T-helper 9 cell (primary cell): Measurements from ENCODE around the gene CDK5R2.
A peak's percentile ranks its signal among the peaks of the same experiment; 100 is the strongest.

Source experiments
- DNase-seq: peaks from one replicate; pipeline ENCODE4 v3.0.0-alpha.2; 2020

CDK5R2 gene

GRCh38 chr2:218962859-218963492, 3.5 kb downstream of the CDK5R2 start:
- DNase-seq = peak; percentile 55

GRCh38 chr2:218963601-218964000, 4.1 kb downstream of the CDK5R2 start:
- no peak for DNase-seq

GRCh38 chr2:218964041-218964771, 4.7 kb downstream of the CDK5R2 start:
- no peak for DNase-seq

GRCh38 chr2:218970894-218971293, 11.4 kb downstream of the CDK5R2 start:
- DNase-seq = no peak

GRCh38 chr2:218975060-218975777, 15.8 kb downstream of the CDK5R2 start:
- DNase-seq = no peak

- DNase-seq = peak; percentile 78
Observed at GRCh38 chr2:218979846-218980734, 20.6 kb downstream of the CDK5R2 start.

- no peak for DNase-seq
Observed at GRCh38 chr2:218980735-218981389, 21.4 kb downstream of the CDK5R2 start.

GRCh38 chr2:218981390-218981880, 22.0 kb downstream of the CDK5R2 start:
- no peak for DNase-seq

GRCh38 chr2:218981881-218982585, 22.6 kb downstream of the CDK5R2 start:
- DNase-seq = no peak

GRCh38 chr2:218982586-218983262, 23.3 kb downstream of the CDK5R2 start:
- no peak for DNase-seq

GRCh38 chr2:218983263-218983933, 23.9 kb downstream of the CDK5R2 start:
- DNase-seq = no peak

GRCh38 chr2:218983934-218984238, 24.4 kb downstream of the CDK5R2 start:
- no peak for DNase-seq

- DNase-seq = no peak
Observed at GRCh38 chr2:218984239-218985020, 25.0 kb downstream of the CDK5R2 start.

GRCh38 chr2:218985021-218985324, 25.5 kb downstream of the CDK5R2 start, which contains the start of gene FEV:
Gene FEV (minus strand): TSS chr2:218985184. CDS start chr2:218985075, 109 bp downstream.
- DNase-seq = no peak

GRCh38 chr2:218985325-218986091, 26.0 kb downstream of the CDK5R2 start:
- no peak for DNase-seq

GRCh38 chr2:218986148-218986761, 26.8 kb downstream of the CDK5R2 start:
- DNase-seq = no peak

- no peak for DNase-seq
Observed at GRCh38 chr2:218988164-218988563, 28.7 kb downstream of the CDK5R2 start.

GRCh38 chr2:218988650-218989049, 29.2 kb downstream of the CDK5R2 start:
- no peak for DNase-seq
